ENCODE results near the gene LIFR.

Gene LIFR

DNA sequence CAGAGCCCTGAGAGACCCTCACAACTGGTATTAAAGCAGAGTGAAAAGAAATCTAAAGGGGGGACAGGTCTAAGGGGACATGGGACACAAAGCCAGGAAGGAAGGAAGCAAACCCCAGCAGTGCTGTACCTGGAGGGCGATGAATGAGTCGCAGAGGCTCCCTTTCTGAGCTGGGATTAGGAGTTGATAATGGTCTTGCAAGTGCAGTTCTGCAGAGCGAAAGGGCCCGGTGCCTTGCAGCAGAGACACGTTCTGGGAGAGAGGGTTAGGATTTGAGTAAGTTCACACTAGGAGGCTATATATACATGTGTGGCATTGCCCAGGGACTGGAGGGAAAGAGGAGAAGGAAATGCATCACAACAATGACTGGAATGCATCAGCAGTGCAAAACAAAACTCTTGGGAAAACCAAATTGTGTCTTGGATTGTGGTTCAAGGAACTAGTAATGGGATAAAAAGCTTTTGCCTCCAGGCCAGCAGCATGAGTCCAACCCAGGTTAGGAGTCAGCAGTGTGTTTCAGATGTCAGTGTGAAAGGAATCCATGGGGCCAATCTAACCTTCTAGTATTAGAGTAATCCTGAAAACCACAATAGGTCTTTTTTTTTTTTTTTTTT is 38.8 kb upstream of the LIFR start:
- Histone ChIP-seq H2AFZ (ENCODE audit: low read depth, low read length) (no peak overlapping the region), H3K4me1 (ENCODE audit: insufficient read depth, low read length) (no peaks in the 10 kb centered on the region), H3K36me3 (ENCODE audit: insufficient read depth, low read length) (no peaks in the 10 kb centered on the region), H3K9me3 (ENCODE audit: low read length) (no peaks in the 10 kb centered on the region), H3K4me3 (ENCODE audit: low read length) (no peak overlapping the region), H3K27me3 (ENCODE audit: insufficient read depth, low read length) (no peaks in the 10 kb centered on the region)

DNA sequence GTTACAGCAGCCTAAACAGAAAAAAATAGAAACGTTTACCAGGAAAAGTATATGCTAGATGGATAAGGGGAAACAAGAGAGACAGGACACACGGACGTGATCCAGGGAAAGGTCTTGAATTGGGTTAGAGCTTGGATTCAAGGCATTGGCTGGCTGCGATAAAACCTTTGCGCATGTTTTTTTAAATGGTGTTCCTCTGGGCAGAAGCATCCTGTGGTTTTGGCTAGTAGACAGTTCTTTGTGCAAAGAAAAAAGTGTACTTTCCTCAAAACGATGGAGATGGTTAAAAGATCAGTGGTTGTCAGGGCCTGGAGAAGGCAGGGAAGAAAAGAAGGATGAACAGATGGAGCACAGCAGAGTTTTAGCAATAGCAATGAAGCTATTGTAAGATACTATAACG is 37.5 kb upstream of the LIFR start:
- Histone ChIP-seq H3K4me1 (ENCODE audit: insufficient read depth, low read length) (no peaks in the 10 kb centered on the region), H3K4me3 (ENCODE audit: low read length) (no peak overlapping the region), H3K36me3 (ENCODE audit: insufficient read depth, low read length) (no peaks in the 10 kb centered on the region), H2AFZ (ENCODE audit: low read depth, low read length) (no peak overlapping the region), H3K27me3 (ENCODE audit: insufficient read depth, low read length) (no peaks in the 10 kb centered on the region), H3K9me3 (ENCODE audit: low read length) (no peaks in the 10 kb centered on the region)

DNA sequence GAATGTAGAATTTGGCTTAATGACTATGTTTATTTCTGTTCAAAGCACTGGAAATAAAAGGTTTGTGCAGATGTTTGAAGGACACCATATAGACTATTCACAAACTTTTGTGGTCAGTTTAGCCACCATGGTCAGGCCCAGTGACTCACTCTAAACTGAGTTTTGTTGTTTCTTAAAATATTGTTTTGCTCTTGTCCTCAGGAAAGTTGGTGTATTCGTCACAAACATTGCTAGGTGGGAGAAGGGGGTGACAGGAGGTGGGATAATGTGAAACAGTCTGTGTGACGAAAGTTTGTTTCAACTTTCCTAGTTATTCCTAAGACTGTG is 35.0 kb upstream of the LIFR start:
- Histone ChIP-seq H2AFZ (ENCODE audit: low read depth, low read length) (no peak overlapping the region), H3K4me3 (ENCODE audit: low read length) (no peak overlapping the region), H3K9me3 (ENCODE audit: low read length) (no peaks in the 10 kb centered on the region), H3K4me1 (ENCODE audit: insufficient read depth, low read length) (no peaks in the 10 kb centered on the region), H3K27me3 (ENCODE audit: insufficient read depth, low read length) (no peaks in the 10 kb centered on the region), H3K36me3 (ENCODE audit: insufficient read depth, low read length) (no peaks in the 10 kb centered on the region)

DNA sequence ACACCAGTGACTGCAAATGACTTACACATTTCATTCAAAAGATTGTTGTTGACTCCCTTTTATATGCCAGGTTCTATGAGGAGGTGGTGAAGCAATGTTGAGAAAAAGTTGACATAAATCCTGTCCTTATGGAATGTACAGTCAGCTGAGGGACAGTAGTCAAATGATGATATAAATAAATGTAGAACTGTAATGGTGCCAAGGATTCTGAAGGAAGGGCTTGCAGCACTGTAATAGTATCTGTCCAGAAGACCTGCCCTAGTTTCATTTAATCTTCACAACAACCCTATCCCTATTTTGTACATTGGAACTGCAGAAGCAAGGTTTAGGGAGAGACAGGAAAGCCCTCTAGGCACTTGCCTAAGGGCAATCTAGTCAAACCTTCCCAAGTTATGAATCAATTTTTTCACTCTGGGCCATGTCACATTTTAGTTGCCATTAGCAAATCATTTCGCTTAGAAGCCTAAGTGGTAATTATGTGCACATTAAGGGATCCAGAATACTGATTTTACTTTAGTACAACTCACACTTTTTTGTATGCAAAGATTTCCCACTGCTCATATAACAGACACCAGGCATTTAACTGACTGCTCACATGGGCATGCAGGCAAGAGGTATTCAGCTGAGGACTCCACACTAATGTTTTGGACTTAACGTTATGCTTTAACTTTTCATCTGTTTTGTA is 34.5 kb upstream of the LIFR start:
- Histone ChIP-seq H3K9me3 (ENCODE audit: low read length) (no peaks in the 10 kb centered on the region), H3K36me3 (ENCODE audit: insufficient read depth, low read length) (no peaks in the 10 kb centered on the region), H3K4me3 (ENCODE audit: low read length) (no peak overlapping the region), H3K4me1 (ENCODE audit: insufficient read depth, low read length) (no peaks in the 10 kb centered on the region), H3K27me3 (ENCODE audit: insufficient read depth, low read length) (no peaks in the 10 kb centered on the region), H2AFZ (ENCODE audit: low read depth, low read length) (no peak overlapping the region)

DNA sequence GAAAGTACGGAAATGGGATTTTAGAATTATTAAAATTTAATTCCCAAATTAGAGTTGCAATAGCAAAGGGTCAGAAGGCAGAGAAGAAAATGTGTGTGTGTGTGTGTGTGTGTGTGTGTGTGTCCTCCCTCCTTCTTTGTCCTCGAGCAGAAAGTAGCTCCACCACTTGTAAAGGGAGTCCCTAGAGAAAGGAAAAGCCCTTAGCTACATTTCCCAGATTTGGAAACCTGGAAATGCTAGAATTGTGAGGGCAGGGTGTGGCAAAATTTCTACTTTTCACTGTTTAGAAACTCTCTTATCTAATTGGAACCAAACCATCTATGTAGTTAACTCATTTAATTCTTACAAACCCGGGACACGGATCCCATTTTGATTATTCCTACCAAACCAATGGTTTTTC is 33.2 kb upstream of the LIFR start:
- H3K4me3 ChIP-seq (ENCODE audit: low read length) = no peak overlapping the region
- no peaks in the 10 kb centered on the region for H3K36me3 ChIP-seq (ENCODE audit: insufficient read depth, low read length)
- no peaks in the 10 kb centered on the region for H3K9me3 ChIP-seq (ENCODE audit: low read length)
- no peaks in the 10 kb centered on the region for H3K27me3 ChIP-seq (ENCODE audit: insufficient read depth, low read length)
- no peaks in the 10 kb centered on the region for H3K4me1 ChIP-seq (ENCODE audit: insufficient read depth, low read length)
- H2AFZ ChIP-seq (ENCODE audit: low read depth, low read length) = no peak overlapping the region

DNA sequence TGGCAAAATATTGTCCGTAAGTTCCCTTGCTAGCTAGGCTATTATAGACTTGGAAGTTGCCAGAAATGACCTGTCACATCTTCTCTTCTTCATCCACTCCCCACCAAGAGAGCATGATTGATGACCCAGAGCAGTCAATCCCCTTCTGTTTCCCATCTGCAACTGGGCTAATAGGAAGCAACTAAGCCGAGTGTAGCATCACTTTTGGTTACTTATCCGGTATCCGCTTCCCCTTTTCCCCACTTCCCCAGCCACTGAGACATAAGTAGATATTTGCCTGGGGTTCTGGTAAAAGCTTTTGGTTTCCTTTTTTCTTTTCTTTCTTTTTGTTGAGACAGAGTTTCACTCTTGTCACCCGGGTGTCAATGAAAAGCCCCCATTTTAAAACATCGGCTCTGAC is 29.4 kb upstream of the LIFR start:
- Histone ChIP-seq H3K36me3 (ENCODE audit: insufficient read depth, low read length) (no peaks in the 10 kb centered on the region), H3K9me3 (ENCODE audit: low read length) (no peaks in the 10 kb centered on the region), H2AFZ (ENCODE audit: low read depth, low read length) (no peak overlapping the region), H3K4me1 (ENCODE audit: insufficient read depth, low read length) (no peaks in the 10 kb centered on the region), H3K4me3 (ENCODE audit: low read length) (no peak overlapping the region), H3K27me3 (ENCODE audit: insufficient read depth, low read length) (no peaks in the 10 kb centered on the region)

DNA sequence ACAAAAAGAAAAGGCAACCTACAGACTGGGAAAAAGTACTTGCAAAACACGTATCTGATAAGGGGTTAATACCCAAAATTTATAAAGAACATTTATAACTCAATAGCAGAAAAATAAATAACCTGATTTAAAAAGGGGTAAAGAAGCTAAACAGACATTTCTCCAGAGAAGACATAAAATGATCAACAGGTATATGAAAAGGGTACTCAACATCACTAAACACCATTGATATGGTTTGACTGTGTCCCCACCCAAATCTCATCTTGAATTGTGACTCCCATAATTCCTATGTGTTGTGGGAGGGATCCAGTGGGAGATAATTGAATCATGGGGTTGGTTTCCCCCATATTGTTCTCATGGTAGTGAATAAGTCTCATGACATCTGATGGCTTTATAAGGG is 27.1 kb upstream of the LIFR start:
- H3K4me3 ChIP-seq (ENCODE audit: low read length) = no peak overlapping the region
- no peaks in the 10 kb centered on the region for H3K9me3 ChIP-seq (ENCODE audit: low read length)

DNA sequence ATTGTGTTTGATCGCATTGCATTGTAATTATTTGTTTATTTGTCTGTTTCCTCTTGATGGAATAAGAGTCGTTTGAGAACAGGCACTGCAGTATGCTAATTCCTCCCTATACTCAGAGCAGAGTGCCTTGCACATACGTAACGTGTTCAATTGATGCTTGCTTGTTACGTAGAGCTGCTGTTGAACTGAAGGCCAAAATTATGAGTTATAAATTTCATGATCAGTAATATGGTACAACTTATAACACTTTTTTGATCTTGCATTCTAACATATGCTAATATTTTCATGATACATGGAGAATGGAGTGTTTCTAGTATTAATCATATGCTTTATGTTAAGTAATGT is 26.5 kb upstream of the LIFR start:
- H3K9me3 ChIP-seq (ENCODE audit: low read length) = no peaks in the 10 kb centered on the region
- no peaks in the 10 kb centered on the region for H3K36me3 ChIP-seq (ENCODE audit: insufficient read depth, low read length)
- H2AFZ ChIP-seq (ENCODE audit: low read depth, low read length) = no peak overlapping the region
- no peaks in the 10 kb centered on the region for H3K4me1 ChIP-seq (ENCODE audit: insufficient read depth, low read length)
- no peaks in the 10 kb centered on the region for H3K27me3 ChIP-seq (ENCODE audit: insufficient read depth, low read length)
- no peak overlapping the region for H3K4me3 ChIP-seq (ENCODE audit: low read length)

More for the DNA sequence above, 27.1 kb upstream of the LIFR start:
- Histone ChIP-seq H3K4me1 (ENCODE audit: insufficient read depth, low read length) (no peaks in the 10 kb centered on the region), H2AFZ (ENCODE audit: low read depth, low read length) (no peak overlapping the region), H3K36me3 (ENCODE audit: insufficient read depth, low read length) (no peaks in the 10 kb centered on the region), H3K27me3 (ENCODE audit: insufficient read depth, low read length) (no peaks in the 10 kb centered on the region)

DNA sequence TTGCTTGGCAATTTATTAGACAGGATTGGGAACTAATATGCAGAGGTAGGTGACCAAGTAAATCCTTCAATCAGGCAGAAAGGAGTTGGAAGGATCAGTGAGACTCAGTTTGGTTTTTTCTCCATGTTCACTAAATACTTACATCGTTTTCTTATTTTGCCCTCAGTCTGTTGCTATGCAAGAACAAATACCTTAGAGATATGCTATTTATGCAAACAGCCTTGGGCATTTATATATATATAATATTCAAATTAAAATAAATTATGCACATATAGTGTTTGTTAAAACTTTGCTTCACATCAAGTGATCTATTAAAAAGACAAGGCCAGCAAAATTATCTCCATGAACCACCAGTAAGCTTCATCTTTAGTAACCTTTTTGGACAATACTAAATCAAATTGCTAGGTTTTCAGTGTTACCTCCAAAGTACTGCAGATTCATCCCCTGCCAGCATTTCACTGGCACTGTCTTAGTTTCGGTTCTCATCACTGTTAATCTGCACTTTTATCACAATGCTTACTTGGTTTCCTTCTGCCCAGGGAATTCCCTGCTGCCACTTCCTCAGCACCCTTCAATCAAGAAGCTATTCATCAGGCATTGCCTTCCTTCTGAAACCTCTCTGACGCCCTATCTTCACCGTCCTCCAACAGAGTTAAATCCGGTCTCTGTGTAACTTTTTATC is 26.0 kb upstream of the LIFR start:
- Histone ChIP-seq H3K4me3 (ENCODE audit: low read length) (no peak overlapping the region), H2AFZ (ENCODE audit: low read depth, low read length) (no peak overlapping the region), H3K4me1 (ENCODE audit: insufficient read depth, low read length) (no peaks in the 10 kb centered on the region), H3K27me3 (ENCODE audit: insufficient read depth, low read length) (no peaks in the 10 kb centered on the region), H3K9me3 (ENCODE audit: low read length) (no peaks in the 10 kb centered on the region), H3K36me3 (ENCODE audit: insufficient read depth, low read length) (no peaks in the 10 kb centered on the region)

DNA sequence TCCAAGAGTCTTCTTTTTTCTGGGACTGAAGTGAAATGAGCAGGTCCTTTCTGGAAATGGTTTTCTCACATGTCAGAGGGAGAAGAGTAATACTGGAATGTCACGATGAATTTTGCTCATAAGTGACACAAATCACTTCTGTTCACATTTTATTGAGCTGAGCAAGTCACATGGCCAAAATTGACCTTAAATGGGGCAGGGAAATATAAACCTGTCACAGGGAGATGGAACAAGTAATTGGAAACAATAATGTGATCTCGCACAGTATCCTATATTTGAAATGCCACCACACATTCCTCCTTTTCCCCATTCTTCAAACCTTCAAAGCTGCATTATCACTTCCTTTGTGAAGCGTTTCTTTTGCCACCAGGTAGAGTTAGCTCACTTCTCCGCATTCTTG is 25.2 kb upstream of the LIFR start:
- no peaks in the 10 kb centered on the region for H3K9me3 ChIP-seq (ENCODE audit: low read length)
- H3K4me3 ChIP-seq (ENCODE audit: low read length) = no peak overlapping the region
- no peaks in the 10 kb centered on the region for H3K4me1 ChIP-seq (ENCODE audit: insufficient read depth, low read length)
- no peaks in the 10 kb centered on the region for H3K36me3 ChIP-seq (ENCODE audit: insufficient read depth, low read length)
- no peak overlapping the region for H2AFZ ChIP-seq (ENCODE audit: low read depth, low read length)
- no peaks in the 10 kb centered on the region for H3K27me3 ChIP-seq (ENCODE audit: insufficient read depth, low read length)

DNA sequence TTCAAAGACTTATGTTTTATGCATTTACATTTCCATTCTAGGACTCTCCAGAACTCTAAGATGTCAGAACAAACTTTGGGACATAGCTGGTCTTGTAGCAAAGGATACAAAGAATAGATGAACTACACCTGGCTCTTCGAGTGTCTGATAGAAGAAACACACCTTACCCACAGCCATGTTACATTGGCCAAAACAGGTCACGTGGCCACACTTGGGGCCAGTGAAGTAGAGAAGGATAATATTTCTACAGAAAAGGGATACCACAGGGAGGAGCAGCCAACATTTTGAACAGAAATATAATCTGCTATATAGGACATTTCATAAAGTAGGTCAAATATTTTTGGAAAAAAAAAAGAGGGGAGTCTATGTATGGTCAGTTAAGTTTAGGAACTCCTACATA is 22.7 kb upstream of the LIFR start:
- Histone ChIP-seq H3K27me3 (ENCODE audit: insufficient read depth, low read length) (no peaks in the 10 kb centered on the region), H3K36me3 (ENCODE audit: insufficient read depth, low read length) (no peaks in the 10 kb centered on the region), H2AFZ (ENCODE audit: low read depth, low read length) (no peak overlapping the region), H3K9me3 (ENCODE audit: low read length) (no peaks in the 10 kb centered on the region), H3K4me3 (ENCODE audit: low read length) (no peak overlapping the region), H3K4me1 (ENCODE audit: insufficient read depth, low read length) (no peaks in the 10 kb centered on the region)

DNA sequence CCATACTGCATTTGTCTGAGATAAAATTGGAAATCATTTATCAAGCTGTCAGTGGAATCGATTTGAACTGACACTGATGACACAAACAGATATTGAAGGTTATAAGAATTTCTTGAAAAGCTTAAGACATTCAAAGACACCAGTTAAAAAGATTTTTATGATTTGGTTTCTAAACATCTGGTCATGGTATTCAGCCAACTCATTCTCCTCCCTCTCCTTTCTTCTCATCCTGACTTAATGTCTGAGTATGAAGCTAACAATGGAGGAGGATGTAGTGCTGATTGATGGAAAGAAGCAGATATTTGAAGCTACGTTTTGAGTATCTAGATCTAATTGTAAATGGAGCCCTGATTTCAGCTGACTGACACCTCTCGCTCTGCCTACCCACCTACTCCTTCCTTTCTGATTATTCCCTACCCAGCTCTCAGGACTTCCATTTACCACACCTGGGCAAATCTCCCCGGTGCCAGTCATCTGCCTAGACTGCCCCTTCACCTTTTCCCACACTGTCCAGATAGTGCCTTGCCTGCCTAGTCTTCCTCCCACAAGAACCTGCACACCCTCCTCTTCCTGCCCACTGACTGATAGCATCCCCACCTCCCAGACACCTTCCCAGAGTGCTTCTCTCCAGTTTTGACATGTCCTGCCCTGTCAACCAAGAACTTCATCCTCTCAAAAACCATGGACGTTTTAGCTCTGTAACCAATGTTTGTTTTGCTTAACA is 20.7 kb upstream of the LIFR start:
- Histone ChIP-seq H3K4me1 (ENCODE audit: insufficient read depth, low read length) (no peaks in the 10 kb centered on the region), H2AFZ (ENCODE audit: low read depth, low read length) (no peak overlapping the region), H3K9me3 (ENCODE audit: low read length) (no peaks in the 10 kb centered on the region), H3K27me3 (ENCODE audit: insufficient read depth, low read length) (no peaks in the 10 kb centered on the region), H3K36me3 (ENCODE audit: insufficient read depth, low read length) (no peaks in the 10 kb centered on the region), H3K4me3 (ENCODE audit: low read length) (no peak overlapping the region)

DNA sequence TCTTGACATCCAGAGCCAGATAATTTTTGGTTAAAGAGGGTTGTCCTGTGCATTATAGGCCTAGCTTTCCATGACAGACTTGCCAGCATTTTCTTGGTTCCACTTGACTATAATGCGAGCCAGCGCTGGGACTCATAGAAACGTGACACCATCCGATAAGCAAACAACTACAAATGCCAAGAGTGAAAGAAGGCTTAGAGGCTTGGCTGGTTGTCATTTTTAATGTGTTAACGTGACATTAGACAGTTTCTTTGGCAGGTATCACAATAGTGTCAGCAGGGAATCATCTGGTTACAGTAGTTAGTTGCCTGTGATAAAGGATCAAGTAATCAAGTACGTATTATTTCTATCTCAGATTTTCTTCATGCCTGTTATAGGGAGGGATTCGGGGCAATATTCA is 20.0 kb upstream of the LIFR start:
- no peak overlapping the region for H3K4me3 ChIP-seq (ENCODE audit: low read length)
- no peaks in the 10 kb centered on the region for H3K36me3 ChIP-seq (ENCODE audit: insufficient read depth, low read length)
- no peaks in the 10 kb centered on the region for H3K4me1 ChIP-seq (ENCODE audit: insufficient read depth, low read length)
- no peaks in the 10 kb centered on the region for H3K9me3 ChIP-seq (ENCODE audit: low read length)
- H2AFZ ChIP-seq (ENCODE audit: low read depth, low read length) = no peak overlapping the region
- H3K27me3 ChIP-seq (ENCODE audit: insufficient read depth, low read length) = no peaks in the 10 kb centered on the region

All from neuron (in vitro differentiated cells).